Naive B cell (primary cell): Measurements from ENCODE around the gene GDAP1L1. TPM values are rescaled to one million over a fixed set of nuclear protein-coding genes. Genes with fewer than 3 reads are reported as not detected.

Source experiments
- ATAC-seq, 2 donors: fragments of 150-1000 bp; cut with Tn5 transposase; 2 replicates each; pipeline ENCODE4 v1.10.0; 2021; ENCODE audit warnings: low read depth in 2 of 2, mild to moderate bottlenecking in 2 of 2, moderate library complexity in 2 of 2
- DNase-seq: peaks from one replicate; pipeline ENCODE4 v3.0.0; 2022
- H3K27ac Mint-ChIP-seq, 6 donors: one replicate each; pipeline ENCODE4 v1.8.0; 2020 to 2022; ENCODE audit warnings: mild to moderate bottlenecking in 6 of 6, mixed read lengths in 6 of 6, moderate library complexity in 5 of 6, inconsistent platforms in 2 of 6
- H3K27me3 Mint-ChIP-seq, 3 donors: one replicate each; pipeline ENCODE4 v1.8.0; 2021 to 2022; ENCODE audit warnings: mixed read lengths in 3 of 3, mild to moderate bottlenecking in 1 of 3
- H3K36me3 Mint-ChIP-seq, 2 donors: one replicate each; pipeline ENCODE4 v1.8.0; 2020 to 2022; ENCODE audit warnings: mixed read lengths in 2 of 2, inconsistent platforms in 1 of 2, mild to moderate bottlenecking in 1 of 2
- H3K4me1 Mint-ChIP-seq, 3 donors: one replicate each; pipeline ENCODE4 v1.8.0; 2020 to 2022; ENCODE audit warnings: mixed read lengths in 3 of 3, inconsistent platforms in 1 of 3, mild to moderate bottlenecking in 1 of 3, moderate library complexity in 1 of 3
- H3K4me3 Mint-ChIP-seq, 8 donors: one replicate each; pipeline ENCODE4 v1.8.0; 2020 to 2022; ENCODE audit warnings: mild to moderate bottlenecking in 8 of 8, mixed read lengths in 8 of 8, moderate library complexity in 8 of 8, inconsistent platforms in 2 of 8
- H3K9me3 Mint-ChIP-seq, 7 donors: one replicate each; pipeline ENCODE4 v1.8.0; 2020 to 2022; ENCODE audit warnings: mixed read lengths in 7 of 7, mild to moderate bottlenecking in 5 of 7, inconsistent platforms in 2 of 7, moderate library complexity in 1 of 7
- polyA plus RNA-seq, 6 donors: library from polyadenylated mRNA; unstranded; fragments of 300-500 nt; fragmentation: Illumina TruSeq; gene quantifications; one replicate each; pipeline ENCODE4 v1.2.3, GENCODE V29; 2021; ENCODE audit warnings: low read depth in 6 of 6

Gene GDAP1L1
- polyA plus RNA-seq, 6 donors from 2014 or later: not detected

- DNase-seq: no peak
These were observed 690 bp downstream of the GDAP1L1 start for GRCh38 chr20:44247586-44248409.

DNA sequence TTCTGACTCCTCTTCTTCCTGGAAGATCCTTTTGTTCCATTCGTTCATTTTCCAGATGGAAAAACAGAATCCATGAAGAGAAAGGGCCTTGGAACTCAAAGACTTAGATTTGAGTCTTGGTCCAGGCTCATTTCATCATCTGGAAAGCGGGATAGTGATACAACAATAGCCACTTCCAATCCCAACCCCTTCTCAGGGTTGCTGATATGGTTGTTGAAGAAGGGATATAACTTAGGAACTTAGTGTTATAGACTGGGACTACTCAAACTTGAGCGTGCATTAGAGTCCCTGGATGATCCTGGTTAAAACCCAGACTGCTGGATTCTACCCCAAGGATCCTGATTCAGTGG is 1.3 kb downstream of the GDAP1L1 start:
- Mint-ChIP-seq H3K27me3 (peaks cover 53 to 63% (median 60%) of the 10 kb centered on the region in 3 donors), H3K27ac (no peak overlapping the region), H3K9me3 (peaks cover 0 to 8% (median 2%) of the 10 kb centered on the region in 7 donors), H3K4me3 (no peak overlapping the region), H3K4me1 (peaks cover 6 to 9% (median 7%) of the 10 kb centered on the region in 3 donors), H3K36me3 (peaks cover 7 to 15% of the 10 kb centered on the region in 2 donors)
- no peak for DNase-seq
- ATAC-seq: no peak

More at GRCh38 chr20:44247586-44248409, 690 bp downstream of the GDAP1L1 start:
- ATAC-seq: peak in 1 of 2 donors; percentile 14
- Mint-ChIP-seq H3K27me3 (peaks cover 49 to 60% (median 55%) of the 10 kb centered on the region in 3 donors), H3K4me3 (no peak overlapping the region), H3K27ac (peak overlapping the region in 1 of 6 donors; percentile 56), H3K4me1 (peaks cover 6 to 9% (median 7%) of the 10 kb centered on the region in 3 donors), H3K9me3 (peaks cover 0 to 8% (median 2%) of the 10 kb centered on the region in 7 donors), H3K36me3 (peaks cover under 1 to 10% of the 10 kb centered on the region in 2 donors)

- Mint-ChIP-seq H3K9me3 (peaks cover 0 to 4% (median 2%) of the 10 kb centered on the region in 7 donors), H3K4me3 (no peak overlapping the region), H3K27me3 (peaks cover 36 to 51% (median 50%) of the 10 kb centered on the region in 3 donors), H3K4me1 (peaks cover 6 to 8% (median 7%) of the 10 kb centered on the region in 3 donors), H3K36me3 (peaks cover 7 to 15% of the 10 kb centered on the region in 2 donors), H3K27ac (no peak overlapping the region)
- DNase-seq: no peak
- no peak for ATAC-seq
These were observed 4.2 kb downstream of the GDAP1L1 start for GRCh38 chr20:44251284-44251683.

DNA sequence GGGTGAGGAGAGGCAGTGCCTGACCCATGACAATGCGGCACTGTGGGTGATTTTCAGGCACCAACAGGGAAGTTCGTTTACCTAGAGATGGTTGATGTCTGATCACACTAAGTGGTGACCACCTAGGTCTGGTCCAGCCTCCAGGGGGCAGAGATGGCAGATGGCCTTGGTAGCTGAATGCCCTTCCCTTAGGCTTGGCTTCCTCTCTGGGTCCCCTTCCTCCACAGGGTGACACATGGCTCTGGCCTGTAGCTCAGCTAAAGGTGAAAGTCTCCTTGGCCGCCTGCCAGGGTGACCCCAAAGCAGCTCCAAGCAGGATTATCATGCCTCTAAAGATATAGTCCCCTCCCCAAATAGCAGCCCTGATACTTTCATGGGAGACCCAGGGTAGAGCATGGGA is 6.4 kb downstream of the GDAP1L1 start:
- ATAC-seq (no peak), DNase-seq (no peak)
- Mint-ChIP-seq H3K27me3 (peaks cover 23 to 35% (median 31%) of the 10 kb centered on the region in 3 donors), H3K36me3 (peaks cover 7 to 8% of the 10 kb centered on the region in 2 donors), H3K4me3 (no peak overlapping the region), H3K27ac (no peak overlapping the region), H3K4me1 (peaks cover 0 to 2% (median 0%) of the 10 kb centered on the region in 3 donors), H3K9me3 (peaks cover 0 to 4% (median 0%) of the 10 kb centered on the region in 7 donors)

DNA sequence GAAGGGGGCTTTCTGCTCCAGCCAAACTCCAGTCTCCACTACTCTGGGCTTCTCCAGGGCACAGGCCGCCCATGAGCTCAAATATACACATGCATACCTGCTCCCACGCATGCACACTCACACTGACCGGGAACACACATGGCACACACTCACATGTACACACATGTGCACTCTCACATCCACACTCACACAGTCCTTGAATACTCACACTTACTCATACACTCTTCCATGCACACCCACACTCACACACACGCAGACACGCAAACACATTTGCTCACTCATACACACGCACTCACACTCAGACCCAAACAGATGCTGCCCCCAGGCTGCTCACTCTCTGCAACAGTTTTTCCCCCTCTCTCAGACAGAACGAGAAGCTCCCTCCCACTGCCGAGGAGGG is 7.0 kb downstream of the GDAP1L1 start:
- Mint-ChIP-seq H3K9me3 (peaks cover 0 to 4% (median 0%) of the 10 kb centered on the region in 7 donors), H3K27ac (peak overlapping the region in 1 of 6 donors; percentile 19), H3K36me3 (peaks cover 7 to 8% of the 10 kb centered on the region in 2 donors), H3K27me3 (peaks cover 20 to 29% (median 25%) of the 10 kb centered on the region in 3 donors), H3K4me1 (peaks cover 0 to 5% (median 0%) of the 10 kb centered on the region in 3 donors), H3K4me3 (no peak overlapping the region)
- DNase-seq (no peak), ATAC-seq (no peak)

- DNase-seq (no peak), ATAC-seq (no peak)
- Mint-ChIP-seq H3K4me3 (peak overlapping the region in 1 of 8 donors; percentile 56), H3K27ac (no peak overlapping the region), H3K36me3 (peaks cover 7 to 8% of the 10 kb centered on the region in 2 donors), H3K4me1 (peaks cover 0 to 5% (median 0%) of the 10 kb centered on the region in 3 donors), H3K9me3 (peaks cover 0 to 2% (median 0%) of the 10 kb centered on the region in 7 donors), H3K27me3 (peaks cover 8 to 14% (median 11%) of the 10 kb centered on the region in 3 donors)
These were observed 8.8 kb downstream of the GDAP1L1 start for GRCh38 chr20:44255942-44256341.

- Mint-ChIP-seq H3K4me1 (peaks cover 0 to 5% (median 0%) of the 10 kb centered on the region in 3 donors), H3K9me3 (peaks cover 0 to 2% (median 0%) of the 10 kb centered on the region in 7 donors), H3K27me3 (peaks cover 6 to 11% (median 10%) of the 10 kb centered on the region in 3 donors), H3K36me3 (peaks cover 7 to 8% of the 10 kb centered on the region in 2 donors), H3K4me3 (no peak overlapping the region), H3K27ac (no peak overlapping the region)
- no peak for DNase-seq
- no peak for ATAC-seq
These were observed 9.9 kb downstream of the GDAP1L1 start for GRCh38 chr20:44256961-44257360.

- Mint-ChIP-seq H3K27ac (no peak overlapping the region), H3K4me1 (peaks cover 0 to 5% (median 0%) of the 10 kb centered on the region in 3 donors), H3K27me3 (peaks cover 0 to 8% (median under 1%) of the 10 kb centered on the region in 3 donors), H3K9me3 (no peaks in the 10 kb centered on the region), H3K4me3 (no peak overlapping the region), H3K36me3 (peaks cover 0 to under 1% of the 10 kb centered on the region in 2 donors)
- ATAC-seq: no peak
- no peak for DNase-seq
These were observed 11.2 kb downstream of the GDAP1L1 start for GRCh38 chr20:44258226-44258890.

GRCh38 chr20:44264287-44264686 is 17.2 kb downstream of the GDAP1L1 start:
- H3K36me3 Mint-ChIP-seq: peaks cover 0 to 4% of the 10 kb centered on the region in 2 donors
- no peak for DNase-seq
- H3K27me3 Mint-ChIP-seq: peaks cover 0 to 8% (median 0%) of the 10 kb centered on the region in 3 donors
- H3K4me3 Mint-ChIP-seq: no peak overlapping the region
- H3K4me1 Mint-ChIP-seq: peaks cover 0 to 2% (median 0%) of the 10 kb centered on the region in 3 donors
- ATAC-seq: no peak
- H3K27ac Mint-ChIP-seq: no peak overlapping the region
- H3K9me3 Mint-ChIP-seq: peaks cover 0 to 2% (median 0%) of the 10 kb centered on the region in 7 donors

- Mint-ChIP-seq H3K4me1 (peaks cover 0 to 4% (median 0%) of the 10 kb centered on the region in 3 donors), H3K27me3 (no peaks in the 10 kb centered on the region), H3K36me3 (peaks cover 4 to 8% of the 10 kb centered on the region in 2 donors), H3K9me3 (peaks cover 0 to 4% (median 0%) of the 10 kb centered on the region in 7 donors), H3K4me3 (no peak overlapping the region), H3K27ac (no peak overlapping the region)
- ATAC-seq (no peak), DNase-seq (no peak)
These were observed 21.7 kb downstream of the GDAP1L1 start for GRCh38 chr20:44268802-44269201.

- no peak for ATAC-seq
- Mint-ChIP-seq H3K27me3 (no peaks in the 10 kb centered on the region), H3K27ac (no peak overlapping the region), H3K4me3 (no peak overlapping the region), H3K4me1 (peaks cover 0 to 4% (median 0%) of the 10 kb centered on the region in 3 donors), H3K9me3 (peaks cover 0 to 4% (median 0%) of the 10 kb centered on the region in 7 donors), H3K36me3 (peaks cover 4 to 8% of the 10 kb centered on the region in 2 donors)
- no peak for DNase-seq
These were observed 25.0 kb downstream of the GDAP1L1 start for GRCh38 chr20:44271915-44272663.

DNA sequence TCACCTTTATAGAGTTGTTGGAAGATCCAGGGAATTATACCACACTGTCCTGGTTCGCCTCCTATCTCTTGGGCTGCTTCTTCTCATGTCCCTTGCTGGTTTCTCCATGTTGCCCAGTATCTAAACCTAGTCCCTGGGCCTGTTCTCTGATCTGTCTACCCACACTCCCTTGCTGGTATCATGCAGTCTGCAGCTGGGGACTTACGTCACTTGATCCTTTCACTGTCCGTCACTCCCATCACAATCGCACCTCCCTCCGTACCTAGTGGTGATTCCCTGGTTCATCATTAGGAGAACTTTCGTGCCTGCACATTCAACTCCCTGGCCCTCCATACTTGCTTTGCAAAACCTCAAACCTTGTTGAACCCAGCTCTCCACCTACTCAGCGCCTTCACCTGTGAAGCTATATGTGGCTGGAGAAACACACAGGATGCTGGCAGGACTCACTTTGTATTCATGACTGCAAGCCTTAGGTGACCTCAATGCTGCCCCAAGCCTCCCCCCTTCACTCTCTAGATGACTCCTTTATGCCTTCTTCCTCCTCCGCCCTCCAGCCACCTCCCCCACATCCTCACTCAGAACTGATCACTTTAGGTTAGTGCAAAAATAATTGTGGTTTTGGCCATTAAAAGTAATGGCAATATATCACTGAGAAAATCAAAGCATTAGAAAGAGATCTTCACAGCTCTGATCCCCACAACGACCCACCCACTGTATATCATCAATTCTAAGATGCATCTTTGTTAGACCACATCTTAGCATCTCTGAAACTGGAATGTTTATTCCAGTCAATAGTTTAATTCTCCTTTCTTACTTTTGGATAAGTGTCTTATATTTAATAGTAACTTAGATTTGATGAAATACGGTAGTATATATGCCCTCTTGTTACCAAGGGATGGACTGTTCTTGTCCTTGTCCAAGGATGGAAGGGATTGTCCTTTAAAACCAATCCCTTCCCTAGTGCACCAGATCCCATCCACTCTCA is 26.4 kb downstream of the GDAP1L1 start:
- H3K36me3 Mint-ChIP-seq: peaks cover 8 to 11% of the 10 kb centered on the region in 2 donors
- H3K9me3 Mint-ChIP-seq: peaks cover 0 to 4% (median 0%) of the 10 kb centered on the region in 7 donors
- ATAC-seq (no peak), DNase-seq (no peak)
- no peak overlapping the region for H3K27ac Mint-ChIP-seq
- no peaks in the 10 kb centered on the region for H3K27me3 Mint-ChIP-seq
- no peak overlapping the region for H3K4me3 Mint-ChIP-seq
- H3K4me1 Mint-ChIP-seq: peaks cover 0 to 4% (median 0%) of the 10 kb centered on the region in 3 donors
